Measurements from ENCODE around the gene CAMSAP3. TPM values are rescaled to one million over a fixed set of nuclear protein-coding genes. Genes with fewer than 3 reads are reported as not detected.

CAMSAP3 gene
- total RNA-seq, 1 donor from 2014 or later: 4.1 TPM

- Histone ChIP-seq H3K9ac (ENCODE audit: low read length) (no peak overlapping the region), H3K79me2 (ENCODE audit: insufficient read depth, low read length) (no peaks in the 10 kb centered on the region), H3K4me3 (ENCODE audit: insufficient read depth, low read depth, low read length) (no peak overlapping the region), H3K36me3 (ENCODE audit: insufficient read depth, low read length) (peaks cover under 1% of the 10 kb centered on the region), H3K4me1 (ENCODE audit: insufficient read depth, low read length) (no peaks in the 10 kb centered on the region), H2AFZ (ENCODE audit: low read depth, low read length) (no peak overlapping the region), H3K4me2 (ENCODE audit: low read length) (no peak overlapping the region), H3K27ac (ENCODE audit: low read depth, low read length) (no peak overlapping the region), H3K9me3 (ENCODE audit: insufficient read depth, low read depth, low read length) (no peaks in the 10 kb centered on the region), H3K27me3 (ENCODE audit: insufficient read depth, low read length) (no peaks in the 10 kb centered on the region), H4K20me1 (ENCODE audit: insufficient read depth, low read length) (no peaks in the 10 kb centered on the region)
- DNase-seq (ENCODE audit: low read depth): no peak
- H3K36me3 Mint-ChIP-seq (ENCODE audit: low read depth, unreplicated experiment): peaks cover 15% of the 10 kb centered on the region
- peaks cover 2% of the 10 kb centered on the region for H3K9me3 Mint-ChIP-seq (ENCODE audit: unreplicated experiment)
- H3K4me1 Mint-ChIP-seq (ENCODE audit: low read depth, unreplicated experiment): peaks cover 3% of the 10 kb centered on the region
- H3K4me3 Mint-ChIP-seq (ENCODE audit: unreplicated experiment): no peak overlapping the region
- H3K27me3 Mint-ChIP-seq (ENCODE audit: low read depth, unreplicated experiment): no peaks in the 10 kb centered on the region
- H3K27ac Mint-ChIP-seq (ENCODE audit: unreplicated experiment): no peak overlapping the region
- no peak for TF ChIP-seq EZH2 (IDR thresholded peaks at IDR 0.05; ENCODE audit: insufficient read depth, low read length)
- TF ChIP-seq CTCF (IDR thresholded peaks at IDR 0.05; ENCODE audit: insufficient read depth, low read depth, low read length): no peak
- no peak for FAIRE-seq
These were observed 48.5 kb upstream of the CAMSAP3 start for GRCh38 chr19:7547159-7547558.

- Histone ChIP-seq H3K4me1 (ENCODE audit: insufficient read depth, low read length) (no peaks in the 10 kb centered on the region), H3K36me3 (ENCODE audit: insufficient read depth, low read length) (no peaks in the 10 kb centered on the region), H3K4me3 (ENCODE audit: insufficient read depth, low read depth, low read length) (no peak overlapping the region), H3K27me3 (ENCODE audit: insufficient read depth, low read length) (no peaks in the 10 kb centered on the region), H3K79me2 (ENCODE audit: insufficient read depth, low read length) (no peaks in the 10 kb centered on the region), H3K27ac (ENCODE audit: low read depth, low read length) (no peak overlapping the region), H3K9me3 (ENCODE audit: insufficient read depth, low read depth, low read length) (no peaks in the 10 kb centered on the region), H4K20me1 (ENCODE audit: insufficient read depth, low read length) (no peaks in the 10 kb centered on the region), H2AFZ (ENCODE audit: low read depth, low read length) (no peak overlapping the region), H3K4me2 (ENCODE audit: low read length) (no peak overlapping the region), H3K9ac (ENCODE audit: low read length) (no peak overlapping the region)
- Mint-ChIP-seq H3K27ac (ENCODE audit: unreplicated experiment) (no peak overlapping the region), H3K27me3 (ENCODE audit: low read depth, unreplicated experiment) (no peaks in the 10 kb centered on the region), H3K9me3 (ENCODE audit: unreplicated experiment) (no peaks in the 10 kb centered on the region), H3K4me3 (ENCODE audit: unreplicated experiment) (no peak overlapping the region), H3K36me3 (ENCODE audit: low read depth, unreplicated experiment) (peaks cover 20% of the 10 kb centered on the region), H3K4me1 (ENCODE audit: low read depth, unreplicated experiment) (peaks cover 3% of the 10 kb centered on the region)
- no peak for DNase-seq (ENCODE audit: low read depth)
- no peak for FAIRE-seq
- no peak for TF ChIP-seq CTCF (IDR thresholded peaks at IDR 0.05; ENCODE audit: insufficient read depth, low read depth, low read length)
- TF ChIP-seq EZH2 (IDR thresholded peaks at IDR 0.05; ENCODE audit: insufficient read depth, low read length): no peak
These were observed 46.1 kb upstream of the CAMSAP3 start for GRCh38 chr19:7549429-7550148.

GRCh38 chr19:7550169-7550770 is 45.4 kb upstream of the CAMSAP3 start:
- DNase-seq (ENCODE audit: low read depth) (no peak), FAIRE-seq (no peak)
- no peaks in the 10 kb centered on the region for H3K4me1 ChIP-seq (ENCODE audit: insufficient read depth, low read length)
- no peak overlapping the region for H3K4me3 ChIP-seq (ENCODE audit: insufficient read depth, low read depth, low read length)
- no peaks in the 10 kb centered on the region for H3K27me3 Mint-ChIP-seq (ENCODE audit: low read depth, unreplicated experiment)
- H3K9me3 Mint-ChIP-seq (ENCODE audit: unreplicated experiment): no peaks in the 10 kb centered on the region
- H3K4me2 ChIP-seq (ENCODE audit: low read length): no peak overlapping the region
- no peak overlapping the region for H3K4me3 Mint-ChIP-seq (ENCODE audit: unreplicated experiment)
- no peaks in the 10 kb centered on the region for H4K20me1 ChIP-seq (ENCODE audit: insufficient read depth, low read length)
- H3K9me3 ChIP-seq (ENCODE audit: insufficient read depth, low read depth, low read length): no peaks in the 10 kb centered on the region
- H3K27ac Mint-ChIP-seq (ENCODE audit: unreplicated experiment): no peak overlapping the region
- no peak overlapping the region for H3K27ac ChIP-seq (ENCODE audit: low read depth, low read length)
- TF ChIP-seq EZH2 (IDR thresholded peaks at IDR 0.05; ENCODE audit: insufficient read depth, low read length) (no peak), CTCF (IDR thresholded peaks at IDR 0.05; ENCODE audit: insufficient read depth, low read depth, low read length) (no peak)
- H3K9ac ChIP-seq (ENCODE audit: low read length): no peak overlapping the region
- no peaks in the 10 kb centered on the region for H3K27me3 ChIP-seq (ENCODE audit: insufficient read depth, low read length)
- H2AFZ ChIP-seq (ENCODE audit: low read depth, low read length): no peak overlapping the region
- no peaks in the 10 kb centered on the region for H3K36me3 ChIP-seq (ENCODE audit: insufficient read depth, low read length)
- H3K79me2 ChIP-seq (ENCODE audit: insufficient read depth, low read length): no peaks in the 10 kb centered on the region
- H3K4me1 Mint-ChIP-seq (ENCODE audit: low read depth, unreplicated experiment): peaks cover 3% of the 10 kb centered on the region
- peaks cover 20% of the 10 kb centered on the region for H3K36me3 Mint-ChIP-seq (ENCODE audit: low read depth, unreplicated experiment)

Data from astrocyte (in vitro differentiated cells and primary cell).